ENCODE measurements around the gene RAD51B.

RAD51B gene

GRCh38 chr14:68523989-68524725 lies 704.6 kb downstream of the RAD51B start:
- DNase-seq (ENCODE audit: low read depth in 2 of 2), result no peak

- DNase-seq (ENCODE audit: low read depth in 2 of 2), result no peak
Observed at GRCh38 chr14:68525516-68525915, 705.9 kb downstream of the RAD51B start.

GRCh38 chr14:68526512-68527091 lies 707.0 kb downstream of the RAD51B start:
- DNase-seq (ENCODE audit: low read depth in 2 of 2), result no peak

- no peak for DNase-seq (ENCODE audit: low read depth in 2 of 2)
Observed at GRCh38 chr14:68527329-68527851, 707.8 kb downstream of the RAD51B start.

- DNase-seq (ENCODE audit: low read depth in 2 of 2), result no peak
Observed at GRCh38 chr14:68528040-68528687, 708.6 kb downstream of the RAD51B start.

- no peak for DNase-seq (ENCODE audit: low read depth in 2 of 2)
Observed at GRCh38 chr14:68530443-68530842, 710.9 kb downstream of the RAD51B start.

- no peak for DNase-seq (ENCODE audit: low read depth in 2 of 2)
Observed at GRCh38 chr14:68532496-68532895, 712.9 kb downstream of the RAD51B start.

GRCh38 chr14:68534276-68534675 lies 714.7 kb downstream of the RAD51B start:
- DNase-seq (ENCODE audit: low read depth in 2 of 2), result no peak

- DNase-seq (ENCODE audit: low read depth in 2 of 2), result no peak
Observed at GRCh38 chr14:68535404-68536017, 715.9 kb downstream of the RAD51B start.

- DNase-seq (ENCODE audit: low read depth in 2 of 2), result no peak
Observed at GRCh38 chr14:68536018-68536410, 716.4 kb downstream of the RAD51B start.

GRCh38 chr14:68538639-68539038 lies 719.1 kb downstream of the RAD51B start:
- no peak for DNase-seq (ENCODE audit: low read depth in 2 of 2)

- DNase-seq (ENCODE audit: low read depth in 2 of 2), result no peak
Observed at GRCh38 chr14:68539241-68539737, 719.7 kb downstream of the RAD51B start.

- no peak for DNase-seq (ENCODE audit: low read depth in 2 of 2)
Observed at GRCh38 chr14:68539789-68540188, 720.2 kb downstream of the RAD51B start.

GRCh38 chr14:68541178-68541896 lies 721.8 kb downstream of the RAD51B start:
- DNase-seq (ENCODE audit: low read depth in 2 of 2), result no peak

- DNase-seq (ENCODE audit: low read depth in 2 of 2), result no peak
Observed at GRCh38 chr14:68542346-68542745, 722.8 kb downstream of the RAD51B start.

GRCh38 chr14:68543516-68543915 lies 723.9 kb downstream of the RAD51B start:
- DNase-seq (ENCODE audit: low read depth in 2 of 2), result no peak

GRCh38 chr14:68544081-68544892 lies 724.7 kb downstream of the RAD51B start:
- DNase-seq (ENCODE audit: low read depth in 2 of 2), result no peak

GRCh38 chr14:68546839-68547238 lies 727.3 kb downstream of the RAD51B start:
- DNase-seq (ENCODE audit: low read depth in 2 of 2), result no peak

GRCh38 chr14:68547305-68548193 lies 728.0 kb downstream of the RAD51B start:
- no peak for DNase-seq (ENCODE audit: low read depth in 2 of 2)
